ENCODE results near the gene ZNF578. TPM values are rescaled to one million over a fixed set of nuclear protein-coding genes. Genes with fewer than 3 reads are reported as not detected.
"Not testable (repeated sequence)": the region's sequence is repeated elsewhere in the genome, so short reads cannot be mapped to it uniquely, and the experiment has no call there.

ZNF578 gene
- total RNA-seq, 6 donors from 2014 or later, result 0.83 to 2.4 (median 1.0) TPM; not detected in 1

DNA sequence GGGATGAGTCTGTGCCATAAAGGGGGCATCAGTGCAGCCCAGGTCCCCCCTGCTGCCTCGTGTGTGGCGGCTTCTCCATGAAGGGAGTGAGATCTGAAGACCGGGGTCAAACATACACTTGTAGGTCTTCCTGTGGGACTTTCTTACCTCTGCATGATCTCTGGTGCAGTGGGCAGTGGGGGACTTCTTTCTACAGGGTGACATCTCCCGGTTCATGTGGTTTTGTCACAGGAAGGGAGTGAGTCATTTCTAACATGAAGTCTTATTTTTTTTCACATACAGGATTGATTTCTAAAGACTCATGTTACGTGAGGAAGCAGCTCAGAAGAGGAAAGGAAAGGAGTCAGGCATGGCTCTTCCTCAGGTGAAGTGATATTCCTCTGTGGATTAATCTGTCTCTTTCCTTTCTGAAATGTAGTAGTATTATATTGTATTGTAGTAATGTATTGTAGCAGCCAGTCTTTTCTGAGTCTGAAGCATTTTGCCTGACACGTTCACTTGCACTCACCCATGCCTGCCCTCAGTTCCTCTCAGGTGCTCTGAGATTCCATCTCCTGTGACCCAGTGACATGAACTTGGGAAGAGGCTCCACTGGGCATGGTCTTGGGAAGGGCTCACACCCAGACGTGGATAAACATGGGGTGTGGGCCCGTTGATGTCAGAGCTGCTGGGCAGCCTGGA is 89.8 kb downstream of the ZNF578 start:
- Histone ChIP-seq H3K9me3 (peaks cover 0 to 38% (median 22%) of the 10 kb centered on the region in 4 donors), H3K27me3 (no peaks in the 10 kb centered on the region), H3K4me3 (no peak overlapping the region), H3K36me3 (peaks cover 18 to 53% (median 32%) of the 10 kb centered on the region in 4 donors), H3K27ac (no peak overlapping the region), H3K4me1 (peaks cover 0 to 5% (median 0%) of the 10 kb centered on the region in 4 donors)
- ATAC-seq (ENCODE audit: low FRiP score in 2 of 2), result no peak
- WGBS, 2 donors, result 71 to 82% methylated on average over 8 of the region's 8 CpGs
- DNase-seq, result no peak
- TF ChIP-seq POLR2A (IDR thresholded peaks at IDR 0.05) (no peak), POLR2AphosphoS5 (IDR thresholded peaks at IDR 0.05) (no peak), EP300 (IDR thresholded peaks at IDR 0.05) (no peak)
- TF ChIP-seq, protein P1, sequence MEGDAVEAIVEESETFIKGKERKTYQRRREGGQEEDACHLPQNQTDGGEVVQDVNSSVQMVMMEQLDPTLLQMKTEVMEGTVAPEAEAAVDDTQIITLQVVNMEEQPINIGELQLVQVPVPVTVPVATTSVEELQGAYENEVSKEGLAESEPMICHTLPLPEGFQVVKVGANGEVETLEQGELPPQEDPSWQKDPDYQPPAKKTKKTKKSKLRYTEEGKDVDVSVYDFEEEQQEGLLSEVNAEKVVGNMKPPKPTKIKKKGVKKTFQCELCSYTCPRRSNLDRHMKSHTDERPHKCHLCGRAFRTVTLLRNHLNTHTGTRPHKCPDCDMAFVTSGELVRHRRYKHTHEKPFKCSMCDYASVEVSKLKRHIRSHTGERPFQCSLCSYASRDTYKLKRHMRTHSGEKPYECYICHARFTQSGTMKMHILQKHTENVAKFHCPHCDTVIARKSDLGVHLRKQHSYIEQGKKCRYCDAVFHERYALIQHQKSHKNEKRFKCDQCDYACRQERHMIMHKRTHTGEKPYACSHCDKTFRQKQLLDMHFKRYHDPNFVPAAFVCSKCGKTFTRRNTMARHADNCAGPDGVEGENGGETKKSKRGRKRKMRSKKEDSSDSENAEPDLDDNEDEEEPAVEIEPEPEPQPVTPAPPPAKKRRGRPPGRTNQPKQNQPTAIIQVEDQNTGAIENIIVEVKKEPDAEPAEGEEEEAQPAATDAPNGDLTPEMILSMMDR (IDR thresholded peaks at IDR 0.05), result no peak

DNA sequence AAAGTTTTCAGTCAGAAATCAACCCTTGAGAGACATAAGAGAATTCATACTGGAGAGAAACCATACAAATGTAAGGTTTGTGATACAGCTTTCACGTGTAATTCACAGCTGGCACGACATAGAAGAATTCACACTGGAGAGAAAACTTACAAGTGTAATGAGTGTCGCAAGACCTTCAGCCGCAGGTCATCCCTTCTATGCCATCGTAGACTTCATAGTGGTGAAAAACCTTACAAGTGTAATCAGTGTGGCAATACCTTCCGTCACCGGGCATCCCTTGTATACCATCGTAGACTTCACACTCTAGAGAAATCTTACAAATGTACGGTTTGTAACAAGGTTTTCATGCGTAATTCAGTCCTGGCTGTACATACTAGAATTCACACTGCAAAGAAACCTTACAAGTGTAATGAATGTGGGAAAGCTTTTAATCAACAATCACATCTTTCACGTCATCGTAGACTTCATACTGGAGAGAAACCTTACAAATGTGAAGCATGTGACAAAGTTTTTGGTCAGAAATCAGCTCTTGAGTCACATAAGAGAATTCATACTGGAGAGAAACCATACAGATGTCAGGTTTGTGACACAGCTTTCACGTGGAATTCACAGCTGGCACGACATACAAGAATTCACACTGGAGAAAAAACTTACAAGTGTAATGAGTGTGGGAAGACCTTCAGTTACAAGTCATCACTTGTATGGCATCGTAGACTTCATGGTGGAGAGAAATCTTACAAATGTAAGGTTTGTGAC is 101.0 kb downstream of the ZNF578 start:
- DNase-seq, result no peak
- TF ChIP-seq POLR2AphosphoS5 (IDR thresholded peaks at IDR 0.05), result no peak
- TF ChIP-seq, protein P1 (IDR thresholded peaks at IDR 0.05), result no peak
- TF ChIP-seq EP300 (IDR thresholded peaks at IDR 0.05), result no peak
- TF ChIP-seq POLR2A (IDR thresholded peaks at IDR 0.05), result no peak
- ATAC-seq (ENCODE audit: low FRiP score in 2 of 2), result no peak
- H3K36me3 ChIP-seq, result peaks cover 16 to 78% (median 72%) of the 10 kb centered on the region in 4 donors
- WGBS, 2 donors, result 95 to 97% methylated on average over 15 of the region's 15 CpGs
- H3K9me3 ChIP-seq, result peaks cover 53 to 98% (median 95%) of the 10 kb centered on the region in 4 donors
- no peaks in the 10 kb centered on the region for H3K27me3 ChIP-seq
- no peaks in the 10 kb centered on the region for H3K4me1 ChIP-seq
- no peak overlapping the region for H3K27ac ChIP-seq
- no peak overlapping the region for H3K4me3 ChIP-seq

DNA sequence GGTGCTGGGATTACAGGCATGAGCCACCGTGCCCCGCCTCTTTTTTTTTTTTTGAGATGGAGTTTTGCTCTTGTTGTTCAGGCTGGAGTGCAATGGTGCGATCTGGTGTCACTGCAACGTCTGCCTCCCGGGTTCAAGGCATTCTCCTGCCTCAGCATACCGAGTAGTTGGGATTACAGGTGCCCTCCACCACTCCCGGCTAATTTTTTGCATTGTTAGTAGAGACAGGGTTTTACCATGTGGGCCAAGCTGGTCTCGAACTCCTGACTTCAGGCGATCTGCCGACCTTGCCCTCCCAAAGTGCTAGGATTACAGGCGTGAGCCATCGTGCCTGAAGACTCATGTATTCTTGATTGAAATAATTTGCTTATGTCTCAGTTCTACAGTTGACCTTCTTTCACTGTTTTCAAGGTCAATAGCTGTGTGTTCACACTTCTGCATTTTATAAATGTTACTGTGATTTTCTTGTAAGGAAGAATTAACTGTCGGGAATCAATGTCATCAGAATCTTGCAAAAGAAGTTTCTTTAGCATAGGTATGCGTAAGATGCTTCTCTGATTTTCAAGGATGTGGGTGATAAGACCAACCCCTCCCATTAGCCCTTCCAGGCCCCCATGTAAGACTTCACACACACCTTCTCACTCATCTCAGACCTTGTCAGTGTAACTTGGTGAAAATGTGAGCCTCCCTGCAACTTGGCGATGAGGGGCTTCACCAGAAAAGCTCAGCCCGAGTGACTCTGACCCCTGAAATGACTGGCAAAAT is 104.1 kb downstream of the ZNF578 start:
- Histone ChIP-seq H3K4me3 (no peak overlapping the region), H3K27me3 (no peaks in the 10 kb centered on the region), H3K27ac (no peak overlapping the region), H3K9me3 (peaks cover 43 to 96% (median 94%) of the 10 kb centered on the region in 4 donors), H3K4me1 (no peaks in the 10 kb centered on the region), H3K36me3 (peaks cover 8 to 69% (median 57%) of the 10 kb centered on the region in 4 donors)
- no peak for TF ChIP-seq POLR2AphosphoS5 (IDR thresholded peaks at IDR 0.05)
- no peak for TF ChIP-seq POLR2A (IDR thresholded peaks at IDR 0.05)
- TF ChIP-seq, protein P1 (IDR thresholded peaks at IDR 0.05), result no peak
- no peak for TF ChIP-seq EP300 (IDR thresholded peaks at IDR 0.05)
- DNase-seq, result no peak
- no peak for ATAC-seq (ENCODE audit: low FRiP score in 2 of 2)
- WGBS, 2 donors, result 96 to 98% methylated on average over 16 of the region's 16 CpGs

DNA sequence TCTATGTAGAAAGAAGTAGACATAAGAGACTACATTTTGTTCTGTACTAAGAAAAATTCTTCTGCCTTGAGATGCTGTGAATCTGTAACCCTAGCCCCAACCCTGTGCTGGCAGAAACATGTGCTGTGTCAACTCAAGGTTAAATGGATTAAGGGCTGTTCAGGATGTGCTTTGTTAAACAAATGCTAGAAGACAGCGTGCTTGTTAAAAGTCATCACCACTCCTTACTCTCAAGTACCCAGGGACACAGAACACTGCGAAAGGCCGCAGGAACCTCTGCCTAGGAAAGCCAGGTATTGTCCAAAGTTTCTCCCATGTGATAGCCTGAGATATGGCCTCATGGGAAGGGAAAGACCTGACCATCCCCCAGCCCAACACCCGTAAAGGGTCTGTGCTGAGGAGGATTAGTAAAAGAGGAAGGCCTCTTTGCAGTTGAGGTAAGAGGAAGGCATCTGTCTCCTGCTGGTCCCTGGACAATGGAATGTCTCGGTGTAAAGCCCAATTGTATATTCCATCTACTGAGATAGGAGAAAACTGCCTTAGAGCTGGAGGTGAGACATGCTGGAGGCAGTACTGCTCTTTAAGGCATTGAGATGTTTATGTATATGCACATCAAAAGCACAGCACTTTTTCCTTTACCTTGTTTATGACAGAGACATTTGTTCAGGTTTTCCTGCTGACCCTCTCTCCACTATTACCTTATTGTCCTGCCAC is 105.5 kb downstream of the ZNF578 start:
- WGBS, 2 donors, result 72 to 78% methylated on average over 5 of the region's 5 CpGs
- peaks cover 2 to 60% (median 44%) of the 10 kb centered on the region in 4 donors for H3K36me3 ChIP-seq

DNA sequence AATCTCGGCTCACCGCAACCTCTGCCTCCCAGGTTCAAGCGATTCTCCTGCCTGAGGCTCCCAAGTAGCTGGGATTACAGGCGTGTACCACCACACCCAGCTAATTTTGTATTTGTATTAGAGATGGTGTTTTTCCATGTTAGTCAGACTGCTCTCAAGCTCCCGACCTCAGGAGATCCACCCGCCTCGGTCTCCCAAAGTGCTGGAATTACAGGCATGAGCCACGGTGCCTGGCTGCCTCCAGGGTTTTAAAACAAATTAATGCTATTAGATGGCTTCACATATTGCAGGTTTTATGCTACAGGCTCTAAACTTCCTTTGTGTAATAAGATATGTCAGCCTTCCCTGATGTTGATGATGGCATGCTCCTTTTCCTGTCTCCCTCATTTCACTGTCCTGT is 108.3 kb downstream of the ZNF578 start:
- H3K4me1 ChIP-seq; H3K27ac ChIP-seq; ATAC-seq (ENCODE audit: low FRiP score in 2 of 2); H3K27me3 ChIP-seq; H3K4me3 ChIP-seq; DNase-seq: not testable (repeated sequence)
- WGBS, 2 donors, result 99 to 100% methylated on average over 8 of the region's 8 CpGs
- H3K36me3 ChIP-seq, result peaks cover 0 to 46% (median 31%) of the 10 kb centered on the region in 4 donors
- peaks cover 12 to 90% (median 85%) of the 10 kb centered on the region in 4 donors for H3K9me3 ChIP-seq

More for the DNA sequence above, 105.5 kb downstream of the ZNF578 start:
- not testable (repeated sequence) for H3K27ac ChIP-seq; DNase-seq; ATAC-seq (ENCODE audit: low FRiP score in 2 of 2); H3K27me3 ChIP-seq; H3K4me1 ChIP-seq; H3K4me3 ChIP-seq
- peaks cover 30 to 96% (median 93%) of the 10 kb centered on the region in 4 donors for H3K9me3 ChIP-seq

Other genes with a start within 250 kb of the ZNF578 start
- 10 to 100 TPM in 4 of 6 donors, 1 to 10 TPM in 2; 4.0 to 20.0 (median 14.7) TPM for gene ZNF766, start 184.0 kb upstream of the ZNF578 start, total RNA-seq
- 10 to 100 TPM in 2 of 6 donors, 1 to 10 TPM in 4; 2.7 to 13.6 (median 8.4) TPM for gene ZNF480, start 156.4 kb upstream of the ZNF578 start, total RNA-seq
- 1 to 10 TPM; 1.7 to 5.3 (median 2.7) TPM for gene ZNF610, start 117.3 kb upstream of the ZNF578 start, total RNA-seq
- 10 to 100 TPM in 5 of 6 donors, 1 to 10 TPM in 1; 9.9 to 19.4 (median 12.4) TPM for gene ZNF880, start 83.6 kb upstream of the ZNF578 start, total RNA-seq
- 10 to 100 TPM; 10.2 to 36.7 (median 27.5) TPM for gene ZNF528, start 55.7 kb upstream of the ZNF578 start, total RNA-seq
- under 1 TPM in 3 of 6 donors, not detected in 3; 0.17 to 0.55 (median 0.30) TPM for gene ZNF534, start 24.4 kb upstream of the ZNF578 start, total RNA-seq
- 10 to 100 TPM; 12.6 to 63.9 (median 25.3) TPM for gene ZNF808, start 74.1 kb downstream of the ZNF578 start, total RNA-seq
- gene ZNF701, start 116.7 kb downstream of the ZNF578 start, total RNA-seq, result 10 to 100 TPM in 5 of 6 donors, 1 to 10 TPM in 1; 6.8 to 25.3 (median 16.0) TPM
- 100 to 1,000 TPM in 1 of 6 donors, 10 to 100 TPM in 5; 27.3 to 161 (median 45.5) TPM for gene ZNF83, start 184.8 kb downstream of the ZNF578 start, total RNA-seq

All from upper lobe of left lung (tissue), 6 donors.